HK-2 (cell line): Measurements from ENCODE around the gene DDA1.
"Not testable (repeated sequence)": the region's sequence is repeated elsewhere in the genome, so short reads cannot be mapped to it uniquely, and the experiment has no call there.

Experiments
- DNase-seq: peaks from one replicate; pipeline ENCODE4 v3.0.0-alpha.2; 2018; ENCODE audit not compliant: unreplicated experiment

Gene DDA1

DNA sequence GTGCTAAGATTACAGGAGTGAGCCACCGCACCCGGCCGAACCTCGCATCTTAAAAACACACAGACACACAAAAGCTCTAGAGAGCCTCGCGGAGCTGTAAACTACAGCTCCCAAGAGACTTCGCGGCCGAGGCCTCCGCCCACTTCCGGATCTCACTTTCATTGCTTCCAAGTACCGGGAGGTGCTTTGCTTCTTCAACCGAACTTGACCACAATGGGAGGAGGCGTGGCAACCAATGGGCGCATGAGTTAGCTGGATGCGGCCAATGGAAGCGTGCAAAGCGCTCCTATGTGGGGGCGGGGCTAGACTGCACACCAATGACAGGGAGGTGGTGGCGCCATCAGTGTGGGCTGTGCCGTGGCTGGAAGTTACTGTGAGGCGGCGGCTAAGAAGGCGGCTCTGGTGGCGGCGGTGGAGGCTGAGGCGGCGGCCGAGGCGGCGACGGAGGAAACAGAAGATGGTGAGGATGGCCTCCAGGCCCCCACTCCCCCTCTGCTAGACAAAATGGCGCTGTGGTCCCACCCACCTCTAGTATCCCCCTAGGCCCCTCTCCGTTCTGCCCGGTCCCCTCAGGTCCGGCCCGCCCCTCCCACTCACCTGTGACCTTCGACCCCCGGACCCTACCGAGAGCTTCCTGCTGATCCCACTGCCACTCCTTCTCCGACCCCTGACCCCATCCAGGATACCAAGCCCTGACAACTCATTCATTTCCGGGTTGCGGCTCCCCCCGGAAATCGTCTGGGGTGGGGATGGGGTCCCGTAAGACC, at the start of gene DDA1:
TSS of gene DDA1 (plus strand) at position 366 of the 767 bp plus-strand sequence. CDS start at position 458, 92 bp downstream.
- DNase-seq: peak; percentile 98

GRCh38 chr19:17259934-17260333, 49.4 kb upstream of the DDA1 start:
- DNase-seq: no peak

- DNase-seq: peak; percentile 83
These were observed 48.5 kb upstream of the DDA1 start for GRCh38 chr19:17260842-17261325.

GRCh38 chr19:17262557-17262956, 46.8 kb upstream of the DDA1 start:
- no peak for DNase-seq

DNA sequence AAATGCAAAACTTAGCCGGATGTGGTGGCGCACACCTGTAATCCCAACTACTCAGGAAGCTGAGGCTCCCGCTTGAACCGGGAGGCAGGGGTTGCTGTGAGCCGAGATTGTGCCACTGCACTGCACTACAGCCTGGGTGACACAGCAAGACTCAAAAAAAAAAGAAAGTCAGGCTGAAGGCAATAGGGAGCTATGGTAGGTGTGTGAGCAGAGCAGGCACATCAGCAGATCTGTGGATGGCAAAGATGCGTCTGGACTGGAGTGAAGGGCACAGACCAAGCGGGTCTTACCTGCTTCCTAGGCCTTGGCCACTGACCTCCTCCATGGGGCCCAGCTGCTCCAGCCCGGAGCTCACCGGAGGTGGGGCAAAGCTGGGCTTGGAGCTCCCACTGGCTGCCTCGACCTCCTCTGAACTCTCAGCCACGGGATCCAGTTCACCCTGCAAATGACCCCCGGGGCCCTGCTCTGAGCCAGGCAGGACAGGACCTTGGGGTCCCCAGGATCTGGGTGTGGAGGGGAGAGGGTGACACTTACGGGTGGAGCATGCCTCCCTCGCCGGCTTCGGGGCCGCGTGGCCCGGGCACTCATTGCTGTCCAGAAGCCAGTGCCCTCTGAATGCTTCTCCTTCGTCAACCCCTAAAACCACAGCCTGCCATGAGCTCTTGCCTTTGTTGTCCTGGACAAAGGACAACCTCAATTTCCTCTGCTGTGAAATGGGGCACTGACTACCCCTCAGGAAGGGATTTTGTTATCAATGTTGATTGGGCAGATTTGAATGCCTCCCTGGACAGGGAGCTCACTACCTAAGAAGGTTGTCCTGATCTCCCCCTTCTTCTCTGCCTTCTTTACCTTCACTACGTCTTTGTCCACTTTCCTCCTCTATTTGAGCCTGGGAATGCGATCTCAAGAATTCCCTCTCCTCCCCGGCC, 45.4 kb upstream of the DDA1 start:
- no peak for DNase-seq

DNA sequence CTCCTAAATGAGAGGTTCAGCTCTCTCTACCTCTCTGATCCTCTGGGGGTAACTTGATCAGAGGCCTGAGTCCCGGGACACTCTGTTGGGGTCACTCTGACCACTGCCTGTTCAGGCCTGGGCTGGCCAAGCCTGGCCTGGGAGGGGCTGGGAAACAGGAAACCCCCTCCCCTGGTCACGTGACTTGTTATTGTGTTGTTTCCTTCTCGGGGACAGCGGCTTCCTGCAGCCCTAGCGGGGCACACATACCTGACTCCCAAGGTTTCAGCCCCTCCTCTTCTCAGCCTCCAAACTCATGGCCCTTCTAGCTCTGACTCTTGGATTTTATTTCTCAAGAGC, 44.8 kb upstream of the DDA1 start, which contains the start of gene USHBP1:
TSS of gene USHBP1 (minus strand) at position 105 of the 339 bp plus-strand sequence. CDS start 446 bp downstream, outside the sequence.
- no peak for DNase-seq

DNA sequence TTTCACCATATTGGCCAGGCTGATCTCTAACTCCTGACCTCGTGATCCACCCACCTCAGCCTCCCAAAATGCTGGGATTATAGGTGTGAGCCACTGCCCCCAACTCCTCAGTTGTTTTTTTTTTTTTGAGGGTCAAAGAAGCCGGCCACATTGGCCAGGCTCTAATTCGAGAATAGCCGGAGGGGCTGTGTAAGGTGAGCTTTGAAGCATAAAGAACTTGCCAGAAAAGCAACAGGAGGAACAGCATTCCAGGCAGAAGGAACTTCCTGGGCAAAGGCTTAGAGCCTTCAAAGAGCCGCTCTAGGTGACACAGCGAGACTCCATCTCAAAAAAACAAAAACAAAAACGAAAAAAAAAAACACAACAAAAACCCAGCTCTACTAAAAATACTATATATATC, 43.3 kb upstream of the DDA1 start:
- no peak for DNase-seq

DNA sequence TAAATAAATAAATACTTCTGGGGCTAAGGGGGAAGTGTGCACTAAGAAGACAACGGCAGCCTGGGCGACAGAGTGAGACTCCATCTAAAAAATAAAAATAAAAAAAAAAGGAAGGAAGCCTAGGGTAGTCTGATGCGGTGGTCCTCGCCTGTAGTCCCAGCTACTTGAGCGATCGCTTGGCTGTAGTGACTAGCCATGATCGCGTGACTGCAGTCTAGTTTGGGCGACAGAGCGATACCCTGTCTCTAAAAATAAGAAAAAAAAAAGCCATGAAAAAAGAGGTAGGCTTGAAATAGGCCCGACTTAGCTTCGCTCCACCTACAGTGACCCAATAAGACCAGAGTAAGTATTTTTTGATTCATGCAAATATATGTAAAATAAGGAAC, 42.8 kb upstream of the DDA1 start:
- no peak for DNase-seq

- peak; percentile 97 for DNase-seq
These were observed 42.2 kb upstream of the DDA1 start, which contains the start of gene BABAM1 for GRCh38 chr19:17266975-17267788. TSS of gene BABAM1 (plus strand) at chr19:17267443. CDS start at chr19:17268807, 1,364 bp downstream.

GRCh38 chr19:17268754-17269153, 40.6 kb upstream of the DDA1 start:
- DNase-seq: no peak

DNA sequence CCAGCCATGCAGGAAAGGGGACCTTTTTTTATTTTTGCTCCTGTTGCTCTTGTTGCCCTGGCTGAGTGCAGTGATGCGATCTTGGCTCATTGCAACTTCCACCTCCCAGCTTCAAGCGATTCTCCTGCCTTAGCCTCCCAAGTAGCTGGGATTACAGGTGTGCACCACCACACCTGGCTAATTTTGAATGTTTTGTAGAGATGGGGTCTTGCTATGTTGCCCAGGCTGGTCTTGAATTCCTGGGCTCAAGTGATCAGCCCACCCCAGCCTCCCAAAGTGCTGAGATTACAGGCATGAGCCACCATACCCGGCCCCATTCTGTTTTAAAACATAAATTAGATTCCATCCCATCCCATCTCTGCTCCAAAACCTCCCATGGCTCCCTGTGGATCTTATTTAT, 34.5 kb upstream of the DDA1 start:
- DNase-seq: not testable (repeated sequence)

DNA sequence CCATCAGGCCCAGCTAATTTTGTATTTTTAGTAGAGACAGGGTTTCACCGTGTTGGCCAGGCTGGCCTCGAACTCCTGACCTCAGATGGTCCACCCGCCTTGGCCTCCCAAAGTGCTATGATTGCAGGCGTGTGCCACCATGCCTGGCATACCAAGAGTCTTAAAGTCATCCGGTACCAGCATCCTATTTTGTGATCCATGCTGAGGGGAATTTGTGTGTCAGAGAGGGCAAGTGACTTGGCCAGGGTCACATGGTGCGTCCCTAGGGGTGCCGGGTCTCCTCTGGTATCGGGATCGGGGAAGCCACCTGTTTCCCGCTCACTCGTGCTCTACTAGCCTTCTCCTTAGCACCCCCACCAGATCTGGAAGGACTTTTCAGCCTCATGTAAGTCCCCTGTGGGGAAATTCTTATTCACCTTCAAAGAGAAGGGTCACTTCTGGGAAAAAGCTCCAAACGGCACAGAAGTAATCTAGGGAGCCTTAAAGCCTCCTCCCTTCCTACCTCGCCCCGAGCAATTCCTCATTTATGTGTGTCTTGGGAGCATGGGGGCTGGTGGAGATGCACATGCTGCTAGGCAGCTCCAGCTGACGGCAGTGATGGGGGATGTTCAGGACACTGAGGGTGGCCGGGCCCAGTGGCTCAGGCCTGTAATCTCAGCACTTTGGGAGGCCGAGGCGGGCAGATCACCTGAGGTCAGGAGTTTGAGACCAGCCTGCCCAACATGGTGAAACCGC, 33.8 kb upstream of the DDA1 start:
- no peak for DNase-seq

- no peak for DNase-seq
These were observed 29.9 kb upstream of the DDA1 start for GRCh38 chr19:17279436-17279835.

- peak; percentile 80 for DNase-seq
These were observed 27.7 kb upstream of the DDA1 start, which contains the start of gene ANKLE1 for GRCh38 chr19:17281391-17282304. TSS of gene ANKLE1 (plus strand) at chr19:17281901. CDS start at chr19:17281921, 20 bp downstream.

GRCh38 chr19:17282488-17283125, 26.8 kb upstream of the DDA1 start:
- peak; percentile 96 for DNase-seq

DNA sequence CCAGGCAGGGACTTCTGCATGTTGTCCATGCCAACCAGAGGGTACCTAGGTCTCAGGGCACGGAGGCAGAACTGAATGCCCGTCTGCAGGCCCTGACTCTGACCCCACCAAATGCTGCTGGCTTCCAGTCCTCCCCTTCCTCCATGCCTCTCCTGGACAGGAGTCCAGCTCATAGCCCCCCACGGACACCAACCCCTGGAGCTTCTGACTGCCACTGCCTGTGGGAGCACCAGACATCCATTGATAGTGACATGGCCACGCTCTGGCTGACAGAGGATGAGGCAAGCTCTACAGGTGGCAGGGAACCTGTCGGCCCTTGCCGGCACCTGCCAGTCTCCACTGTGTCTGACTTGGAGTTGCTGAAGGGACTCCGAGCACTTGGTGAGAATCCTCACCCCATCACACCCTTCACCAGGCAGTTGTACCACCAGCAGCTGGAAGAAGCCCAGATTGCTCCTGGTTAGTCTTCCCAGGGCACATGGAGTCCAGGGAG, 25.8 kb upstream of the DDA1 start:
- DNase-seq: no peak

DNA sequence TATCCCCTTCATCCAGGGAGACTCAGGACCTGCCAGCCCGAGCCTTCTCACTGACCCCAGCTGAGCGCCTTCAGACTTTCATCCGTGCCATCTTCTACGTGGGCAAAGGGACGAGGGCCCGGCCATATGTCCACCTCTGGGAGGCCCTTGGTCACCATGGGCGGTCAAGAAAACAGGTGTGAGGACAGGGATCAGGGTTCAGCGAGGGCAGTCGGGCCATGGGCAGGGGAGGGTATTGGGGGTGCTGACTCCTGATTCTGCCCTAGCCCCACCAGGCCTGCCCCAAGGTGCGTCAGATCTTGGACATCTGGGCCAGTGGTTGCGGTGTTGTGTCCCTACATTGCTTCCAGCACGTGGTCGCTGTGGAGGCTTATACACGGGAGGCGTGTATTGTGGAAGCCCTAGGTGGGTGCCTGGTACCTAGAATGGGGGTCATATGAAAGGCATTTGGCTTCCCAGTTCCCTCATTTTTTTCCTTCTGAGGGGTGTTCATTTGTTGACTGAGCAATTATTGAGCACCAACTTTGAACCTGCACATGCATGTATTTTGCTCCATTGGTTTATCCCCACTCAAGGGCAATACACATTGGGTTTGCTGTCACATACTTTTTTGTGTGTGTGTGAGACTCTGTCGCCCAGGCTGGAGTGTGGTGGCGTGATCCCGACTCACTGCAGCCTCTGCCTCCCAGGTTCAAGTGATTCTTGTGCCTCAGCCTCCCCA, 23.8 kb upstream of the DDA1 start:
- DNase-seq: no peak

GRCh38 chr19:17286263-17286662, 23.1 kb upstream of the DDA1 start:
- no peak for DNase-seq
